ENCODE results near the gene CYB5R4. TPM values are rescaled to one million over a fixed set of nuclear protein-coding genes. Genes with fewer than 3 reads are reported as not detected.

CYB5R4 gene
- total RNA-seq, 1 experiment from 2014 or later = 17.5 TPM

DNA sequence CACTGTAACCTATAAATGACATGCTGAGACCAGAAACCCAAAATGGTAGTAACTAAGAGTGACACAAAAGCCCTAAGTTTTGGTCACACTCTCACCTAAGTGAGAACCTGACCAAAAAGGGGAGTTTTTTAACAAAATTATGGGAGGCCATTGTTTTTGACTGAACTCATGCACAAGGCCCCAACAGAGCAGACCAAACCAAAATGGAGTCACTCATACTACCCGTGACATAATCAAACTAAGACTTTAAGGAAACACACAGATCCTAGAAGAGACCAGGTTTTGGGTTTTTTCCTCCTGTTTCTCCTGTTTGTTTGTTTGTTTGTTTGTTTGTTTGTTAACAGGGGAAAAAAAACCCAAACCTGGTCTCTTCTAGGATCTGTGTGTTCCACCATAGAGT is 124.9 kb downstream of the CYB5R4 start:
- Histone ChIP-seq H3K23ac (ENCODE audit: insufficient read length, low read depth, low read length) (no peak overlapping the region), H3K56ac (ENCODE audit: insufficient read length, low read depth, low read length) (no peak overlapping the region), H3K27ac (ENCODE audit: insufficient read length, low read depth, low read length) (no peak overlapping the region), H3K14ac (ENCODE audit: insufficient read depth, low read length) (no peak overlapping the region), H4K20me1 (ENCODE audit: control insufficient read depth, insufficient read depth, insufficient read length) (no peaks in the 10 kb centered on the region), H4K91ac (ENCODE audit: insufficient read length, low read depth, low read length) (no peak overlapping the region), H3K79me1 (ENCODE audit: insufficient read depth, low read depth, low read length, poor library complexity, severe bottlenecking) (no peaks in the 10 kb centered on the region), H2BK12ac (ENCODE audit: insufficient read length, low read depth, low read length) (no peak overlapping the region), H3K18ac (ENCODE audit: insufficient read length, low read depth, low read length) (no peak overlapping the region), H3K23me2 (ENCODE audit: insufficient read length, low read depth, low read length, poor library complexity, severe bottlenecking) (no peaks in the 10 kb centered on the region), H3K4ac (ENCODE audit: low read depth, low read length) (no peak overlapping the region), H2AK5ac (ENCODE audit: insufficient read length, low read length) (no peak overlapping the region), H2BK120ac (ENCODE audit: low read depth, low read length, poor library complexity, severe bottlenecking) (no peak overlapping the region), H3K4me2 (ENCODE audit: insufficient read depth, insufficient read length, low read length) (no peak overlapping the region), H4K8ac (replicated peaks; ENCODE audit: insufficient read length, low read depth, low read length) (no peak overlapping the region), H2BK20ac (ENCODE audit: low read depth, low read length, poor library complexity, severe bottlenecking) (no peak overlapping the region), H2BK5ac (ENCODE audit: insufficient read length, low read length) (no peak overlapping the region), H3K4me1 (ENCODE audit: insufficient read depth, low read length) (no peaks in the 10 kb centered on the region), H3K9ac (ENCODE audit: extremely low read depth, insufficient read length, low read length) (no peak overlapping the region), H3T11ph (ENCODE audit: low read length) (no peak overlapping the region), H4K5ac (ENCODE audit: insufficient read length, low read depth, low read length) (no peak overlapping the region), H3K27me3 (ENCODE audit: insufficient read depth, low read length) (no peaks in the 10 kb centered on the region), H2AFZ (ENCODE audit: low read length) (no peak overlapping the region), H3K79me2 (ENCODE audit: insufficient read depth, low read length) (no peaks in the 10 kb centered on the region), H3K9me3 (ENCODE audit: control insufficient read depth, low read depth, low read length) (no peaks in the 10 kb centered on the region), H2BK15ac (ENCODE audit: low read depth, low read length) (no peak overlapping the region)
- no peak for DNase-seq
- WGBS (ENCODE audit: extremely low coverage, insufficient read length, low lambda C conversion rate) = no CpG with 5 or more reads among the region's 1 CpG
- H3K36me3 Mint-ChIP-seq (ENCODE audit: insufficient read depth in 1 of 3, low read depth in 3 of 3) = peaks cover 3 to 26% (median 20%) of the 10 kb centered on the region in 3 experiments; a peak in 6 of 7 replicates
- H3K27me3 Mint-ChIP-seq (ENCODE audit: low read depth) = no peaks in the 10 kb centered on the region
- peaks cover 10 to 17% of the 10 kb centered on the region in 2 experiments; a peak in 4 of 5 replicates for H3K9me3 Mint-ChIP-seq
- H3K4me1 Mint-ChIP-seq = peaks cover 0 to 4% of the 10 kb centered on the region in 2 experiments; a peak in 2 of 4 replicates
- no peak overlapping the region for H3K27ac Mint-ChIP-seq
- TF ChIP-seq CTCF (conservative IDR thresholded peaks at IDR 0.05) = no peak
- no peak overlapping the region for H3K4me3 Mint-ChIP-seq

Measured in H9 (cell line).